ENCODE data around the gene CPNE2.

- TF ChIP-seq, protein P1, sequence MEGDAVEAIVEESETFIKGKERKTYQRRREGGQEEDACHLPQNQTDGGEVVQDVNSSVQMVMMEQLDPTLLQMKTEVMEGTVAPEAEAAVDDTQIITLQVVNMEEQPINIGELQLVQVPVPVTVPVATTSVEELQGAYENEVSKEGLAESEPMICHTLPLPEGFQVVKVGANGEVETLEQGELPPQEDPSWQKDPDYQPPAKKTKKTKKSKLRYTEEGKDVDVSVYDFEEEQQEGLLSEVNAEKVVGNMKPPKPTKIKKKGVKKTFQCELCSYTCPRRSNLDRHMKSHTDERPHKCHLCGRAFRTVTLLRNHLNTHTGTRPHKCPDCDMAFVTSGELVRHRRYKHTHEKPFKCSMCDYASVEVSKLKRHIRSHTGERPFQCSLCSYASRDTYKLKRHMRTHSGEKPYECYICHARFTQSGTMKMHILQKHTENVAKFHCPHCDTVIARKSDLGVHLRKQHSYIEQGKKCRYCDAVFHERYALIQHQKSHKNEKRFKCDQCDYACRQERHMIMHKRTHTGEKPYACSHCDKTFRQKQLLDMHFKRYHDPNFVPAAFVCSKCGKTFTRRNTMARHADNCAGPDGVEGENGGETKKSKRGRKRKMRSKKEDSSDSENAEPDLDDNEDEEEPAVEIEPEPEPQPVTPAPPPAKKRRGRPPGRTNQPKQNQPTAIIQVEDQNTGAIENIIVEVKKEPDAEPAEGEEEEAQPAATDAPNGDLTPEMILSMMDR (IDR thresholded peaks at IDR 0.05; ENCODE audit: low read length), result no peak
- no peak for TF ChIP-seq EZH2 (IDR thresholded peaks at IDR 0.05; ENCODE audit: borderline replicate concordance, low read length)
Measured at GRCh38 chr16:57133886-57134285, 41.5 kb downstream of the CPNE2 start.

All from OCI-LY1 (cell line).